ENCODE data around the gene SVEP1.

GRCh38 chr9:110579034-110579861 is at the start of gene SVEP1:
- no peak for TF ChIP-seq TAF1 (IDR thresholded peaks at IDR 0.05; ENCODE audit: low read depth, low read length)
- TF ChIP-seq POLR2A (IDR thresholded peaks at IDR 0.05; ENCODE audit: low read depth, low read length): no peak
- TF ChIP-seq POLR2AphosphoS5 (IDR thresholded peaks at IDR 0.05; ENCODE audit: low read depth, low read length): no peak
- TF ChIP-seq POU2F2 (IDR thresholded peaks at IDR 0.05; ENCODE audit: low read depth, low read length): no peak
- no peak for TF ChIP-seq PAX5 (IDR thresholded peaks at IDR 0.05; ENCODE audit: insufficient read depth, low read length, severe bottlenecking)
- TF ChIP-seq SPI1 (IDR thresholded peaks at IDR 0.05; ENCODE audit: low read depth, low read length): no peak

Data from GM12891 (cell line).